WI38 (cell line): ENCODE results near the gene KCNG2.

Source experiments
- H3K4me3 ChIP-seq: 2 replicates; pipeline ENCODE4 v1.5.1; 2011; ENCODE audit warnings: low read depth, mild to moderate bottlenecking, control low read depth, low read length
- CTCF ChIP-seq: IDR thresholded peaks from 2 replicates; pipeline ENCODE4 v1.5.1; 2012; ENCODE audit warnings: low read depth, mild to moderate bottlenecking, control low read depth, low read length

The KCNG2 gene

GRCh38 chr18:79889569-79889968 lies 91.8 kb downstream of the KCNG2 start:
- TF ChIP-seq CTCF = no peak
- no peak overlapping the region for H3K4me3 ChIP-seq

DNA sequence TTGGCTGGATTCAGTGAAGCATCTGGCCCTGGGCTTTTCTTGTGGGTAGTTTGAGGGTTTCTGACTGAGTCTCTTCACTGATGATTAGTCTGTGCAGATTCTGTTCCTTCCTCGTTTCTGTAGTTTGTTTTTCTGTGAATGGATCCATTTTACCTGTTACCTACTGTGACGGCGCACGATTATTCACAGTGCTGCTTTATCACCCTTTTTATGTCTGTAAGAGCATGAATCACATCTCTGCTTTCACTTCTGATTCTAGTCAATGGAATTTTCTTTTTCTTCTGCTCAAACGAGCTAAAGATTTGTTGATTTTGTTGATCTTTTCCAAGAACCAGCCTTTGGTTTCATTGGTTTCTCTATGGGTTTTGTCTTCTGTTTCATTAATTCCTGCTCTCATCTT lies 92.9 kb downstream of the KCNG2 start:
- H3K4me3 ChIP-seq = no peak overlapping the region
- TF ChIP-seq CTCF = no peak

- no peak overlapping the region for H3K4me3 ChIP-seq
- no peak for TF ChIP-seq CTCF
These were observed 99.0 kb downstream of the KCNG2 start for GRCh38 chr18:79896738-79897137.

- no peak for TF ChIP-seq CTCF
- no peak overlapping the region for H3K4me3 ChIP-seq
These were observed 100.3 kb downstream of the KCNG2 start for GRCh38 chr18:79897940-79898625.

GRCh38 chr18:79898952-79899608 lies 101.3 kb downstream of the KCNG2 start:
- no peak for TF ChIP-seq CTCF
- no peak overlapping the region for H3K4me3 ChIP-seq

- no peak for TF ChIP-seq CTCF
- H3K4me3 ChIP-seq = no peak overlapping the region
These were observed 102.1 kb downstream of the KCNG2 start for GRCh38 chr18:79899609-79900445.
